HepG2 (cell line): Measurements from ENCODE around the gene PARD3. TPM values are rescaled to one million over a fixed set of nuclear protein-coding genes. Genes with fewer than 3 reads are reported as not detected.

Experiments
- ATAC-seq: fragments of 200-7000 bp; cut with Tn5 transposase; 3 replicates; pipeline ENCODE4 v1.9.1; 2020; ENCODE audit warnings: mild to moderate bottlenecking, moderate library complexity
- BruUV-seq: library from RNA; stranded (reverse); fragments of 400-500 nt; replicated peaks from 2 replicates; lab custom pipeline; 2021; lab: Mats Ljungman, UMichigan
- CTCF ChIA-PET: fragments of 300-600 bp; formaldehyde crosslinking; extraction: SDS; loops from one replicate; lab custom pipeline; 2021; ENCODE audit warnings: low total read pairs, inconsistent platforms, low intra/inter-chr PET ratio; lab: Yijun Ruan, JAX
- POLR2A ChIA-PET: fragments of 350-600 bp; sonication (Branson Sonifier 250); formaldehyde crosslinking; loops from one replicate; lab custom pipeline; 2020; ENCODE audit warnings: antibody characterized with exemption, inconsistent platforms; lab: Yijun Ruan, JAX
- DNase-seq: peaks from one replicate; pipeline ENCODE4 v3.0.0-alpha.2; 2015; ENCODE audit warnings: low spot score
- FAIRE-seq: peaks from 3 replicates; lab custom pipeline; 2011; peaks lifted over from hg19 to GRCh38; lab: Jason Lieb, UNC
- H2AFZ ChIP-seq: one replicate; pipeline ENCODE4 v1.6.1; 2011; ENCODE audit warnings: low read length, inconsistent platforms
- H3K27ac ChIP-seq: fragments of 300-600 bp; 3 replicates; pipeline ENCODE4 v1.8.0; 2011; ENCODE audit warnings: mixed run types, mild to moderate bottlenecking, mixed read lengths, low read length, inconsistent platforms; ENCODE audit not compliant: insufficient read depth; ENCODE audit errors: extremely low read length
- H3K27me3 ChIP-seq, 2 experiments: fragments of 200-600 bp in 1 of 2; 2 replicates in 1 of 2; 3 replicates in 1 of 2; pipeline versions ENCODE4 v1.6.0 to v1.8.0; 2011; ENCODE audit warnings: low read length in 2 of 2, mild to moderate bottlenecking in 2 of 2, moderate library complexity in 2 of 2, inconsistent platforms in 1 of 2; ENCODE audit not compliant: insufficient read depth in 2 of 2, control insufficient read depth in 1 of 2
- H3K36me3 ChIP-seq, 2 experiments: fragments of 200-600 bp in 1 of 2; replicated peaks in 1 of 2; 2 replicates in 1 of 2; 3 replicates in 1 of 2; pipeline versions ENCODE4 v1.5.1 to v1.8.0; 2011; ENCODE audit warnings: low read length in 2 of 2, inconsistent platforms in 1 of 2; ENCODE audit not compliant: insufficient read depth in 2 of 2, control insufficient read depth in 1 of 2
- H3K4me1 ChIP-seq: 2 replicates; pipeline ENCODE4 v1.5.1; 2012; ENCODE audit warnings: low read length, inconsistent platforms; ENCODE audit not compliant: insufficient read depth
- H3K4me2 ChIP-seq: 2 replicates; pipeline ENCODE4 v1.6.0; 2011; ENCODE audit warnings: low read depth, low read length, inconsistent platforms
- H3K4me3 ChIP-seq, 3 experiments: fragments of 200-600 bp in 1 of 3; sonication (generic), shearing (Covaris generic) in 1 of 3; replicated peaks in 1 of 3; 2 replicates each; pipeline ENCODE4 v1.5.1; 2011 to 2016; ENCODE audit warnings: low read length in 3 of 3, inconsistent platforms in 2 of 3, low read depth in 2 of 3, mild to moderate bottlenecking in 2 of 3, control low read depth in 1 of 3, mixed read lengths in 1 of 3; ENCODE audit not compliant: insufficient read depth in 1 of 3
- H3K79me2 ChIP-seq: one replicate; pipeline ENCODE4 v1.6.1; 2011; ENCODE audit warnings: low read length, inconsistent platforms; ENCODE audit not compliant: insufficient read depth
- H3K9ac ChIP-seq: 2 replicates; pipeline ENCODE4 v1.6.0; 2011; ENCODE audit warnings: mild to moderate bottlenecking, low read depth, low read length, inconsistent platforms; ENCODE audit not compliant: insufficient read depth
- H3K9me3 ChIP-seq: 2 replicates; pipeline ENCODE4 v1.5.1; 2012; ENCODE audit warnings: mild to moderate bottlenecking, low read length
- H4K20me1 ChIP-seq: 2 replicates; pipeline ENCODE4 v1.6.0; 2011; ENCODE audit warnings: inconsistent platforms, mild to moderate bottlenecking, low read length, moderate library complexity; ENCODE audit not compliant: insufficient read depth
- CTCF ChIP-seq: sonication (generic); formaldehyde crosslinking; IDR thresholded peaks from 2 replicates; pipeline ENCODE4 v1.5.0; 2020; ENCODE audit warnings: mild to moderate bottlenecking, missing genetic modification reagents, moderate library complexity
- MXI1 ChIP-seq: IDR thresholded peaks from 3 replicates; pipeline ENCODE4 v1.6.1; 2012; ENCODE audit warnings: low read depth, low read length, inconsistent platforms, borderline replicate concordance
- NFATC3 ChIP-seq: sonication (generic); formaldehyde crosslinking; IDR thresholded peaks from 2 replicates; pipeline ENCODE4 v1.5.1; 2020; ENCODE audit warnings: mild to moderate bottlenecking, missing genetic modification reagents
- PHF8 ChIP-seq: sonication (generic); formaldehyde crosslinking; IDR thresholded peaks from 2 replicates; pipeline ENCODE4 v1.5.0; 2020; ENCODE audit warnings: missing genetic modification reagents
- PITX1 ChIP-seq: sonication (generic); formaldehyde crosslinking; IDR thresholded peaks from 2 replicates; pipeline ENCODE4 v1.5.1; 2020; ENCODE audit warnings: mild to moderate bottlenecking, missing genetic modification reagents
- SMYD3 ChIP-seq: sonication (generic); formaldehyde crosslinking; IDR thresholded peaks from 2 replicates; pipeline ENCODE4 v1.8.1; 2023; ENCODE audit warnings: mild to moderate bottlenecking, missing genetic modification reagents
- ZNF326 ChIP-seq: sonication (generic); formaldehyde crosslinking; IDR thresholded peaks from 2 replicates; pipeline ENCODE4 v1.4.0; 2020; ENCODE audit warnings: missing genetic modification reagents, borderline replicate concordance
- ZNF562 ChIP-seq: sonication (generic); formaldehyde crosslinking; IDR thresholded peaks from 2 replicates; pipeline ENCODE4 v1.8.0; 2022; ENCODE audit warnings: missing genetic modification reagents, borderline replicate concordance
- ZNF713 ChIP-seq: sonication (generic); formaldehyde crosslinking; IDR thresholded peaks from 2 replicates; pipeline ENCODE4 v1.4.0; 2020; ENCODE audit warnings: mild to moderate bottlenecking, missing genetic modification reagents
- ZNF770 ChIP-seq: sonication (generic); formaldehyde crosslinking; IDR thresholded peaks from 2 replicates; pipeline ENCODE4 v1.5.0; 2020; ENCODE audit warnings: mild to moderate bottlenecking, missing genetic modification reagents
- ZNF772 ChIP-seq: sonication (generic); formaldehyde crosslinking; IDR thresholded peaks from 2 replicates; pipeline ENCODE4 v1.5.0; 2020; ENCODE audit warnings: mild to moderate bottlenecking, missing genetic modification reagents
- ZNF792 ChIP-seq: IDR thresholded peaks from 2 replicates; pipeline ENCODE4 v1.6.1; 2016
- WGBS: methylation state at CpG from one replicate; pipeline ENCODE4 v1.1.6; 2017; ENCODE audit warnings: low lambda C conversion rate; 5-methylcytosine and 5-hydroxymethylcytosine counted together
- in situ Hi-C: cut with HindIII; loops from 2 replicates; pipeline ENCODE4 v1.10.0; 2017; ENCODE audit warnings: low pct_unique_long_range_greater_than_20kb; ENCODE audit not compliant: extremely low pct_ligation_motif_present
- intact Hi-C: fragments of 100-400 bp; cut with micrococcal nuclease; formaldehyde crosslinking; loops from one replicate; pipeline ENCODE4 v1.10.0; 2022; ENCODE audit not compliant: unreplicated experiment
- polyA plus RNA-seq, 8 experiments: library from polyadenylated mRNA; depleted of rRNA in 3 of 8; stranded (reverse) in 7 of 8; unstranded in 1 of 8; fragments of >200 nt; fragmentation: Illumina TruSeq in 4 of 8; extraction: Trizol in 4 of 8; gene quantifications; 2 replicates each; pipeline versions ENCODE4 v1.2.1 to v1.2.3, GENCODE V29; 2011 to 2016; ENCODE audit warnings: low read depth in 4 of 8, missing spikeins in 1 of 8, mixed read lengths in 1 of 8; ENCODE audit not compliant: insufficient read depth in 1 of 8
- total RNA-seq, 5 experiments: library from RNA; depleted of rRNA; stranded (reverse); fragments of >200 nt; fragmentation: Illumina TruSeq; extraction: Trizol; gene quantifications; 2 replicates each; pipeline ENCODE4 v1.2.3, GENCODE V29; 2016; ENCODE audit warnings: low read depth in 1 of 5
- TF ChIP-seq, protein P1 (sequence below): sonication (generic); formaldehyde crosslinking; IDR thresholded peaks from 2 replicates; pipeline ENCODE4 v1.5.0; 2020; ENCODE audit warnings: mild to moderate bottlenecking, missing genetic modification reagents, borderline replicate concordance
- TF ChIP-seq, protein P2 (sequence below): sonication (generic); formaldehyde crosslinking; IDR thresholded peaks from 2 replicates; pipeline ENCODE4 v1.4.0; 2020; ENCODE audit warnings: missing genetic modification reagents
- TF ChIP-seq, protein P3 (sequence below): sonication (generic); formaldehyde crosslinking; IDR thresholded peaks from 2 replicates; pipeline ENCODE4 v1.5.0; 2020; ENCODE audit warnings: missing genetic modification reagents

Gene PARD3
- total and polyA plus RNA-seq, 2 of the 13 experiments (the other 11 are each of a cell fraction or from before 2014, with no cell fraction given): 40.9 to 60.0 TPM

DNA sequence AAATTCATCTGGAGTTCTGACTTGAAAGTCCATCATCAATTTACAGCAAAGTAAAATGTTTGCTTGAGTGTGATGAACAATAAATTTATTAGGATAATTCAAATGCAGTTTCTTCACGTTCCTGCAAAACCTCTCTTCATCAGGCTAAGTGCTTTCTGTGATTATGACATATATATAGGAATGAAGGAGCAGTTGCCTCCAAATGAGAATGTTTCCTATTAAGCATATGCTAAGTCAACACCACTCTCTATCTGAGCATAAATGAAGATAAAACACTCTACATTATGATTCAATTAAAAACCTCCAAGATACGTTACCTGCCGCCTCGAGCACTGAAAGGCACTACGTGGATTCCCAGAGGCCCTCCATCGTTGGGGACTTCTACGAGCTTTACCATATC lies 416.1 kb downstream of the PARD3 start:
- H3K27me3 ChIP-seq: no peaks in the 10 kb centered on the region
- H2AFZ ChIP-seq: no peak overlapping the region
- ATAC-seq: no peak
- in situ Hi-C loops: no loop called here
- H3K27ac ChIP-seq: no peak overlapping the region
- no peaks in the 10 kb centered on the region for H4K20me1 ChIP-seq
- no peaks in the 10 kb centered on the region for H3K79me2 ChIP-seq
- H3K36me3 ChIP-seq: peaks cover 3 to 4% of the 10 kb centered on the region in 2 experiments; a peak in 1 of 5 replicates
- no peaks in the 10 kb centered on the region for H3K4me1 ChIP-seq
- H3K9me3 ChIP-seq: no peaks in the 10 kb centered on the region
- no peak overlapping the region for H3K4me2 ChIP-seq
- no peak for FAIRE-seq
- intact Hi-C loops: no loop called here
- BruUV-seq: no TSS peak
- no peak for DNase-seq
- H3K4me3 ChIP-seq: no peak overlapping the region
- H3K9ac ChIP-seq: no peak overlapping the region
- ChIA-PET CTCF (no interaction called here), POLR2A (no interaction called here)
- WGBS: 82% methylated on average over 7 of the region's 7 CpGs
- TF ChIP-seq, protein P1, sequence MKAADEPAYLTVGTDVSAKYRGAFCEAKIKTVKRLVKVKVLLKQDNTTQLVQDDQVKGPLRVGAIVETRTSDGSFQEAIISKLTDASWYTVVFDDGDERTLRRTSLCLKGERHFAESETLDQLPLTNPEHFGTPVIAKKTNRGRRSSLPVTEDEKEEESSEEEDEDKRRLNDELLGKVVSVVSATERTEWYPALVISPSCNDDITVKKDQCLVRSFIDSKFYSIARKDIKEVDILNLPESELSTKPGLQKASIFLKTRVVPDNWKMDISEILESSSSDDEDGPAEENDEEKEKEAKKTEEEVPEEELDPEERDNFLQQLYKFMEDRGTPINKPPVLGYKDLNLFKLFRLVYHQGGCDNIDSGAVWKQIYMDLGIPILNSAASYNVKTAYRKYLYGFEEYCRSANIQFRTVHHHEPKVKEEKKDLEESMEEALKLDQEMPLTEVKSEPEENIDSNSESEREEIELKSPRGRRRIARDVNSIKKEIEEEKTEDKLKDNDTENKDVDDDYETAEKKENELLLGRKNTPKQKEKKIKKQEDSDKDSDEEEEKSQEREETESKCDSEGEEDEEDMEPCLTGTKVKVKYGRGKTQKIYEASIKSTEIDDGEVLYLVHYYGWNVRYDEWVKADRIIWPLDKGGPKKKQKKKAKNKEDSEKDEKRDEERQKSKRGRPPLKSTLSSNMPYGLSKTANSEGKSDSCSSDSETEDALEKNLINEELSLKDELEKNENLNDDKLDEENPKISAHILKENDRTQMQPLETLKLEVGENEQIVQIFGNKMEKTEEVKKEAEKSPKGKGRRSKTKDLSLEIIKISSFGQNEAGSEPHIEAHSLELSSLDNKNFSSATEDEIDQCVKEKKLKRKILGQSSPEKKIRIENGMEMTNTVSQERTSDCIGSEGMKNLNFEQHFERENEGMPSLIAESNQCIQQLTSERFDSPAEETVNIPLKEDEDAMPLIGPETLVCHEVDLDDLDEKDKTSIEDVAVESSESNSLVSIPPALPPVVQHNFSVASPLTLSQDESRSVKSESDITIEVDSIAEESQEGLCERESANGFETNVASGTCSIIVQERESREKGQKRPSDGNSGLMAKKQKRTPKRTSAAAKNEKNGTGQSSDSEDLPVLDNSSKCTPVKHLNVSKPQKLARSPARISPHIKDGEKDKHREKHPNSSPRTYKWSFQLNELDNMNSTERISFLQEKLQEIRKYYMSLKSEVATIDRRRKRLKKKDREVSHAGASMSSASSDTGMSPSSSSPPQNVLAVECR (CRISPR knock-in tag): no peak
- no peak for TF ChIP-seq ZNF770 (CRISPR knock-in tag)
- TF ChIP-seq CTCF: no peak
- no peak for TF ChIP-seq ZNF326 (CRISPR knock-in tag)
- TF ChIP-seq PHF8 (CRISPR knock-in tag): no peak
- TF ChIP-seq ZNF792 (CRISPR knock-in tag): no peak
- TF ChIP-seq ZNF713 (CRISPR knock-in tag): no peak
- no peak for TF ChIP-seq PITX1 (CRISPR knock-in tag)
- TF ChIP-seq, protein P2, sequence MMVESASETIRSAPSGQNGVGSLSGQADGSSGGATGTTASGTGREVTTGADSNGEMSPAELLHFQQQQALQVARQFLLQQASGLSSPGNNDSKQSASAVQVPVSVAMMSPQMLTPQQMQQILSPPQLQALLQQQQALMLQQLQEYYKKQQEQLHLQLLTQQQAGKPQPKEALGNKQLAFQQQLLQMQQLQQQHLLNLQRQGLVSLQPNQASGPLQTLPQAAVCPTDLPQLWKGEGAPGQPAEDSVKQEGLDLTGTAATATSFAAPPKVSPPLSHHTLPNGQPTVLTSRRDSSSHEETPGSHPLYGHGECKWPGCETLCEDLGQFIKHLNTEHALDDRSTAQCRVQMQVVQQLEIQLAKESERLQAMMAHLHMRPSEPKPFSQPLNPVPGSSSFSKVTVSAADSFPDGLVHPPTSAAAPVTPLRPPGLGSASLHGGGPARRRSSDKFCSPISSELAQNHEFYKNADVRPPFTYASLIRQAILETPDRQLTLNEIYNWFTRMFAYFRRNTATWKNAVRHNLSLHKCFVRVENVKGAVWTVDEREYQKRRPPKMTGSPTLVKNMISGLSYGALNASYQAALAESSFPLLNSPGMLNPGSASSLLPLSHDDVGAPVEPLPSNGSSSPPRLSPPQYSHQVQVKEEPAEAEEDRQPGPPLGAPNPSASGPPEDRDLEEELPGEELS (CRISPR knock-in tag): no peak
- no peak for TF ChIP-seq ZNF772 (CRISPR knock-in tag)
- no peak for TF ChIP-seq MXI1
- no peak for TF ChIP-seq NFATC3 (CRISPR knock-in tag)
- TF ChIP-seq, protein P3, sequence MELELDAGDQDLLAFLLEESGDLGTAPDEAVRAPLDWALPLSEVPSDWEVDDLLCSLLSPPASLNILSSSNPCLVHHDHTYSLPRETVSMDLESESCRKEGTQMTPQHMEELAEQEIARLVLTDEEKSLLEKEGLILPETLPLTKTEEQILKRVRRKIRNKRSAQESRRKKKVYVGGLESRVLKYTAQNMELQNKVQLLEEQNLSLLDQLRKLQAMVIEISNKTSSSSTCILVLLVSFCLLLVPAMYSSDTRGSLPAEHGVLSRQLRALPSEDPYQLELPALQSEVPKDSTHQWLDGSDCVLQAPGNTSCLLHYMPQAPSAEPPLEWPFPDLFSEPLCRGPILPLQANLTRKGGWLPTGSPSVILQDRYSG (CRISPR knock-in tag): no peak
- TF ChIP-seq ZNF562: no peak
- no peak for TF ChIP-seq SMYD3 (CRISPR knock-in tag)
